Measurements from ENCODE around the gene DZIP1.

DZIP1 gene

DNA sequence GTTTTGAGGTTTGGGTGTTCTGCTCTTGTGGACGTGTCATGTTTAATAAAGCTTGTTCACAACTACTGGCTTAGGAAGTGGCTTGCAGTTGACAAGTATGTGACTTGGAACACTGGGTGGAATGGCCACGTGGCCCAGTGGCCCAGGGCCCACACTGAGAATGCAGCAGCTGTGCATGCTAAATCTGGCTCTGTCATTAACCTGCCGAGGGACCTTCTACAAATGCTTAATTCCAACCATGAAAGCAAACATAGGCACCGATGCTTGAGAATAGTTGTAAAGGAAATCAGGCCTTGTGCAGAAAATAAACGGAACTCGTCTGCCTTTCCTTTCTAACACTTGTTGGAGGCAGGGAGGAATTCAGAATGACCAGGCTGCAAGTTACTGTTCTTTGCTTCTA, 103.6 kb downstream of the DZIP1 start:
- peak; percentile 48 for DNase-seq

DNA sequence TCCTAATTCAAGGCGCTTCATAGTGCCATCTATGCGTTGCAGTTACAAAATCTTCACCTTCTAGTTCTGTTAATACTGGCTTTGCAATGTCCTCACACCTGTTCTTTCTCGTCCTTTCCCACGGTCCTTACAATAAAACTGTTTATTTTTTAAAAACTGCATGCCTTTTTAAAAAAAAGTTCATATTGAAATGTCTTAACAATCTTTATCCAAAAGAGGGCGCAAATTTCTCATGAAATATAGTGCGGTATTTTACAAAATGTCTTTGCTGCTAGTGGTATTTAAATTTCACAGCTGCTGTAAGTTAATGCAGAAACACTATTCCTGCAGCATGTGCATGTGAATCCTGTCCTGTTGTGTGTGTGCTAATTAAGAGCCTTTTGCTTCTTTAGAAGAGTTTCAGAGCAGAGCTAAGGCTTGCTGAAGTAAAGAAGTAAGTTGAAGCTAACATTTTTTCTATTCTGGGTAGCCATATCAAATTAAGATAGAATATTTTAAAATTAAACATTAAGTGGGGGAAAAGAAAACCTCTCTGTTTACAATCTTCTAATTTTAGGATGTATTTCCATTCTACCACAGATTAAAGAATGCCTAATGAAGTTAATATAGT, 107.8 kb downstream of the DZIP1 start:
- DNase-seq, result peak; percentile 33

DNA sequence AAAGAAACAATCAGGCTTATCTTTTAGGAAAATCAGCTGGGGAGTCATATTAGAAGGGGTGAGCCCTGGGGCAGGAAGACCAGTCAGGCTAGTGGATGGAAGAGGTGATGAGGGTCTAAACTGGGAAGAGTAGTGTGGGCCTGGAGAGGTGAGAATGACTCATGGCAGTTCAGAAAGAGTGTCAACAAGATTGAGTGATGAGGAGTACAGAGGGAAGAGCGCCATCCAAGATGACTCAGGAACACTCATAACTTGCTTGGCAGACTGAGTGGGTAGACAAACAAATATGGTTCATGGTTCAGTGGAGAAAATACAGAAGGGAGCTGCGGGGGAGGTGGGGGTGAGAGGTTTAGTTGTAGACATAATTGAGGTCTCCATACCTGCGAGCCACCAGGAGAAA, 109.3 kb downstream of the DZIP1 start:
- peak; percentile 92 for DNase-seq

DNA sequence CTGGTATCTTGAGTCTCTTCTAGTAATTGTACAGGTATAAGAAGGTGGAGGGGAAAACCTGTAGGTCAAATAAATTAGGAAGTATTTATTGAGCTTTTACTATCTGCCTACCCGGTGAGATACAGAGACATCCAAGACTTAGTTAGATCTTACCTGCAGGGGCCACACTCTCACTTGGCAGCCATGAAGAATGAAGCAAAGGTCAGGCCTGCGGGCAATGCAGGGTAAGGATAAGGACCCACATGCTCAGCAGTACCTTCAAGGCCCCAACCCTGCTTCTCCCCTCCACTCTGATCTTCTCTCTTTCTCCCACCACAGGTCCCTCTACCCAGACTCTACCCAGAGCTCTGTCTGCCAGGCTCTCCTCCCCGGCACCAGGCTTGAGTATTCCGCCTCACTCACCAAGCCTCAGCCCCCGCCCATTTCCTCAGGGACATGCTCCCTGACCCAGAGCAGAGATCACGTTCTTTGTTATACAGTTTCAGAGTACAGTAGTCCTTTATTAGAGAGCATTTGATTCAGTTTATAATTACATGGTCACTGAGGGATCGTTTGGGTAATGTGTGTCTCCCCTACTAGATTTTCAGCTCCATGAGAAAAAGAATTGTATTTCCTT, 110.9 kb downstream of the DZIP1 start:
- DNase-seq, result peak; percentile 20

DNA sequence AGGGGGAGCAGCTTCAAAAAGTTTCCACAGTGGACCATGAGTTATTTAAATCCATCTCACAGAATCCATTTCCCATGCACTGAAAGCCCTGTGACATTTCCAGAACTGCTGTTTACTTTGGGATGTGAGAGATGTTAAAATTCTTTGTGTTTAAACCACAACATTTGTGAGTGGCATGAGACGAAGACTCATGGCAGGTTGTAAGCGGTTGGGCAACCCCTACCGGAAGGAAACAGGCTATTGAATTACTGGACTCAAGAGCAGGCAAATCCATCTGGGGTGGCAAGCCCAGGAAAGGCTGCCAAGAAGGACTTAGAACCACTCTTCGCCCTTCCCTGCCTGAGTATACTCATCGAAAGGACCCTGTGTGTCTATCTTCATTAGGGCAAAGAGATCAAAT, 114.3 kb downstream of the DZIP1 start:
- peak; percentile 90 for DNase-seq

Data from NCI-H510A treated with DMSO at 0.1 percent for 48 hours (cell line).